ENCODE results near the gene CASP7. TPM values are rescaled to one million over a fixed set of nuclear protein-coding genes. Genes with fewer than 3 reads are reported as not detected.

Gene CASP7
- total RNA-seq, 1 experiment from 2014 or later: 38.2 TPM

DNA sequence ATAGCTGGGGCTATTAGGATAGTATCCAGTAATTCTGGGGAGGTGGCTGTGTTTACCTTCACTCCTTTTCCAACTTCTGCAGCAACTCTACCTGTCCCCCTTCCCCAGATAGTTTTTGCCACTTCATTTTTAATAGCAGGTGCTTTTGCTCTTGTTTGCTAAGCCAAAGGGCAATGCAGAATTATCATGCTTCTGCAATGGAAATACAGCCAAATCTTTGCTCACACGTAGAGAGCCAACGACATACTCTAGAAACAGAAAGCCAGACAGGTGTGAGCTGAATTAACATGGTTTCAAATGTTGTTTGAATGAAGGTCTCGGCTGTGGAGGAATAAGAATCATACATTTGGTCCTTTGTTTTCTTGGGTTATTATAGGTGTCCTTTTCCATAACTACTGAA, 86.2 kb downstream of the CASP7 start:
- DNase-seq (ENCODE audit: low read depth, low spot score) (no peak), ATAC-seq (no peak)
- no peak for TF ChIP-seq CTCF (IDR thresholded peaks at IDR 0.05)
- no peak for TF ChIP-seq SIN3A (IDR thresholded peaks at IDR 0.05; ENCODE audit: borderline replicate concordance, insufficient read depth, low read depth, low read length)
- no peak for TF ChIP-seq POLR2AphosphoS5 (IDR thresholded peaks at IDR 0.05; ENCODE audit: low read depth, low read length)
- TF ChIP-seq, protein P1, sequence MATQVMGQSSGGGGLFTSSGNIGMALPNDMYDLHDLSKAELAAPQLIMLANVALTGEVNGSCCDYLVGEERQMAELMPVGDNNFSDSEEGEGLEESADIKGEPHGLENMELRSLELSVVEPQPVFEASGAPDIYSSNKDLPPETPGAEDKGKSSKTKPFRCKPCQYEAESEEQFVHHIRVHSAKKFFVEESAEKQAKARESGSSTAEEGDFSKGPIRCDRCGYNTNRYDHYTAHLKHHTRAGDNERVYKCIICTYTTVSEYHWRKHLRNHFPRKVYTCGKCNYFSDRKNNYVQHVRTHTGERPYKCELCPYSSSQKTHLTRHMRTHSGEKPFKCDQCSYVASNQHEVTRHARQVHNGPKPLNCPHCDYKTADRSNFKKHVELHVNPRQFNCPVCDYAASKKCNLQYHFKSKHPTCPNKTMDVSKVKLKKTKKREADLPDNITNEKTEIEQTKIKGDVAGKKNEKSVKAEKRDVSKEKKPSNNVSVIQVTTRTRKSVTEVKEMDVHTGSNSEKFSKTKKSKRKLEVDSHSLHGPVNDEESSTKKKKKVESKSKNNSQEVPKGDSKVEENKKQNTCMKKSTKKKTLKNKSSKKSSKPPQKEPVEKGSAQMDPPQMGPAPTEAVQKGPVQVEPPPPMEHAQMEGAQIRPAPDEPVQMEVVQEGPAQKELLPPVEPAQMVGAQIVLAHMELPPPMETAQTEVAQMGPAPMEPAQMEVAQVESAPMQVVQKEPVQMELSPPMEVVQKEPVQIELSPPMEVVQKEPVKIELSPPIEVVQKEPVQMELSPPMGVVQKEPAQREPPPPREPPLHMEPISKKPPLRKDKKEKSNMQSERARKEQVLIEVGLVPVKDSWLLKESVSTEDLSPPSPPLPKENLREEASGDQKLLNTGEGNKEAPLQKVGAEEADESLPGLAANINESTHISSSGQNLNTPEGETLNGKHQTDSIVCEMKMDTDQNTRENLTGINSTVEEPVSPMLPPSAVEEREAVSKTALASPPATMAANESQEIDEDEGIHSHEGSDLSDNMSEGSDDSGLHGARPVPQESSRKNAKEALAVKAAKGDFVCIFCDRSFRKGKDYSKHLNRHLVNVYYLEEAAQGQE (IDR thresholded peaks at IDR 0.05; ENCODE audit: insufficient read depth in 1 of 2, low read depth in 2 of 2, low read length in 1 of 2): no peak
- TF ChIP-seq TCF7L2 (IDR thresholded peaks at IDR 0.05; ENCODE audit: low read depth, low read length): no peak
- Histone ChIP-seq H3K4me1 (ENCODE audit: control insufficient read depth, insufficient read depth, low read length) (no peaks in the 10 kb centered on the region), H3K4me3 (ENCODE audit: low read depth in 2 of 2, low read length in 2 of 2) (no peak overlapping the region), H3K9me3 (ENCODE audit: control insufficient read depth, insufficient read depth, low read depth, low read length) (peaks cover 11% of the 10 kb centered on the region; the same call in 1 of the 2 replicates), H3K27me3 (ENCODE audit: control insufficient read depth, insufficient read depth, low read length) (peaks cover 51% of the 10 kb centered on the region), H3K36me3 (ENCODE audit: control insufficient read depth, insufficient read depth, low read length) (peaks cover 2% of the 10 kb centered on the region; the same call in 1 of the 2 replicates), H3K27ac (ENCODE audit: low read length) (no peak overlapping the region)
- in situ Hi-C loops (cut with HindIII; ENCODE audit: low pct_unique_long_range_greater_than_20kb, low sequenced_read_pairs) (no loop called here), intact Hi-C loops (cut with micrococcal nuclease; ENCODE audit: unreplicated experiment) (no loop called here)
- POLR2A ChIA-PET: no interaction called here
- BruUV-seq (replicated peaks): no TSS peak
- CTCF ChIA-PET: no interaction called here

DNA sequence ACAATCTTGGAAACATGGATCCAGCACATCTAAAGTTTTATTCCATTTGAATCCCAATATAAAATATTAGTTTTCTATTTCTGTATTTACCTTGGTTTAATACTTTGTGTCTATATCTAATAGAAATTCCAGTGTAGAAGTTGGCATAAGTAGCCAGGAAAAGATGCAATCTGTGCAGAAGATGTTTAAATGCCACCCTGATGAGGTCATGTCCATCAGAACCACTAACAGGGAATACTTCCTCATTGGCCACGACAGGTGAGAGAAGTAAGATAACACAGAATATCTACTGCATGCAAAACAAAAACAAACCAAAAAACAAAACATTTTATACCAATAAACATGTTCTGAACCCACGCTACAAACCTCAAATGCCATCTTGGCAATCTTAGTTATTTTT, 87.5 kb downstream of the CASP7 start:
- BruUV-seq (replicated peaks): no TSS peak
- TF ChIP-seq, protein P1 (IDR thresholded peaks at IDR 0.05; ENCODE audit: insufficient read depth in 1 of 2, low read depth in 2 of 2, low read length in 1 of 2): no peak
- TF ChIP-seq TCF7L2 (IDR thresholded peaks at IDR 0.05; ENCODE audit: low read depth, low read length): no peak
- no peak for TF ChIP-seq SIN3A (IDR thresholded peaks at IDR 0.05; ENCODE audit: borderline replicate concordance, insufficient read depth, low read depth, low read length)
- TF ChIP-seq POLR2AphosphoS5 (IDR thresholded peaks at IDR 0.05; ENCODE audit: low read depth, low read length): no peak
- TF ChIP-seq CTCF (IDR thresholded peaks at IDR 0.05): no peak
- CTCF ChIA-PET: no interaction called here
- POLR2A ChIA-PET: no interaction called here
- H3K4me1 ChIP-seq (ENCODE audit: control insufficient read depth, insufficient read depth, low read length): no peaks in the 10 kb centered on the region
- H3K36me3 ChIP-seq (ENCODE audit: control insufficient read depth, insufficient read depth, low read length): peaks cover 2% of the 10 kb centered on the region; the same call in 1 of the 2 replicates
- no peak overlapping the region for H3K27ac ChIP-seq (ENCODE audit: low read length)
- peaks cover 60% of the 10 kb centered on the region for H3K27me3 ChIP-seq (ENCODE audit: control insufficient read depth, insufficient read depth, low read length)
- ATAC-seq (no peak), DNase-seq (ENCODE audit: low read depth, low spot score) (no peak)
- no peak overlapping the region for H3K4me3 ChIP-seq (ENCODE audit: low read depth in 2 of 2, low read length in 2 of 2)
- peaks cover 11% of the 10 kb centered on the region; the same call in 1 of the 2 replicates for H3K9me3 ChIP-seq (ENCODE audit: control insufficient read depth, insufficient read depth, low read depth, low read length)
- in situ Hi-C loops (cut with HindIII; ENCODE audit: low pct_unique_long_range_greater_than_20kb, low sequenced_read_pairs) (no loop called here), intact Hi-C loops (cut with micrococcal nuclease; ENCODE audit: unreplicated experiment) (no loop called here)

Measured in Panc1 (cell line).